ENCODE data around the gene PLEK.

DNA sequence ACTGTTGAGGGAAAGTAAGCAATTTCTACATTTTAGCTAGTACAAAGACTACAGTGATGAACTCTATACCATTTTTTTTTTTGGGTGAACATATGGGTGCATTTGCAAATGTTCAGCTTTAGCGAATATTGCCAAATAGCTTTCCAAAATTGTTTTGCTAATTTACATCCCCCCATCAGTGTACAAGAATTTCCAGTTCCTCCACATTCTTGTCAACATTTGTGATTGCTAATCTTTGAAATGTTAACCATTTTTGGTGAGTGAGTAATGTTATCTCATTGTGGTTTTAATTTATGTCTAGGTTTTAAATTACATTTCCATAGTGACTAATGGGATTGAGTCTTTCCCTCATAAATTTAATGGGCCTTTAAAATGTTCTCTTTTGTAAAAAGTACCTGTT lies 28.9 kb upstream of the PLEK start:
- TF ChIP-seq, protein P1, sequence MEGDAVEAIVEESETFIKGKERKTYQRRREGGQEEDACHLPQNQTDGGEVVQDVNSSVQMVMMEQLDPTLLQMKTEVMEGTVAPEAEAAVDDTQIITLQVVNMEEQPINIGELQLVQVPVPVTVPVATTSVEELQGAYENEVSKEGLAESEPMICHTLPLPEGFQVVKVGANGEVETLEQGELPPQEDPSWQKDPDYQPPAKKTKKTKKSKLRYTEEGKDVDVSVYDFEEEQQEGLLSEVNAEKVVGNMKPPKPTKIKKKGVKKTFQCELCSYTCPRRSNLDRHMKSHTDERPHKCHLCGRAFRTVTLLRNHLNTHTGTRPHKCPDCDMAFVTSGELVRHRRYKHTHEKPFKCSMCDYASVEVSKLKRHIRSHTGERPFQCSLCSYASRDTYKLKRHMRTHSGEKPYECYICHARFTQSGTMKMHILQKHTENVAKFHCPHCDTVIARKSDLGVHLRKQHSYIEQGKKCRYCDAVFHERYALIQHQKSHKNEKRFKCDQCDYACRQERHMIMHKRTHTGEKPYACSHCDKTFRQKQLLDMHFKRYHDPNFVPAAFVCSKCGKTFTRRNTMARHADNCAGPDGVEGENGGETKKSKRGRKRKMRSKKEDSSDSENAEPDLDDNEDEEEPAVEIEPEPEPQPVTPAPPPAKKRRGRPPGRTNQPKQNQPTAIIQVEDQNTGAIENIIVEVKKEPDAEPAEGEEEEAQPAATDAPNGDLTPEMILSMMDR (IDR thresholded peaks at IDR 0.05) = no peak
- TF ChIP-seq POLR2A (IDR thresholded peaks at IDR 0.05) = no peak

All from adrenal gland (tissue), 5 donors.